Right atrium auricular region (tissue), 2 donors: Measurements from ENCODE around the gene AACS. TPM values are rescaled to one million over a fixed set of nuclear protein-coding genes. Genes with fewer than 3 reads are reported as not detected.

Experiments
- DNase-seq: peaks from one replicate; pipeline ENCODE4 v3.0.0-alpha.2; 2019; ENCODE audit warnings: low spot score
- H3K27ac ChIP-seq, 2 donors: fragments of 200-600 bp; sonication (generic); 1 replicate in 1 of 2; 2 replicates in 1 of 2; pipeline ENCODE4 v1.5.1; 2016 to 2019
- H3K27me3 ChIP-seq, 2 donors: fragments of 200-600 bp; sonication (generic); one replicate each; pipeline versions ENCODE4 v1.5.1 to v1.6.0; 2017 to 2019
- H3K36me3 ChIP-seq: fragments of 200-600 bp; sonication (generic); one replicate; pipeline ENCODE4 v1.5.1; 2016
- H3K4me1 ChIP-seq, 2 donors: fragments of 200-600 bp; sonication (generic); one replicate each; pipeline versions ENCODE4 v1.5.1 to v1.6.0; 2017 to 2019
- H3K4me3 ChIP-seq, 2 donors: fragments of 200-600 bp; sonication (generic); 1 replicate in 1 of 2; 2 replicates in 1 of 2; pipeline ENCODE4 v1.5.1; 2017 to 2019; ENCODE audit warnings: mild to moderate bottlenecking in 1 of 2, moderate library complexity in 1 of 2
- H3K9me3 ChIP-seq, 2 donors: fragments of 200-600 bp; sonication (generic); one replicate each; pipeline ENCODE4 v1.5.1; 2019
- CTCF ChIP-seq, 2 donors: fragments of 200-600 bp; sonication (generic); IDR thresholded peaks; one replicate each; pipeline ENCODE4 v1.5.1; 2019; ENCODE audit warnings: antibody characterized with exemption in 2 of 2
- total RNA-seq, 2 donors: library from RNA; depleted of rRNA; stranded (reverse); fragments of >200 nt; gene quantifications; one replicate each; pipeline ENCODE4 v1.1.0, GENCODE V29; 2016

Gene AACS
- total RNA-seq, 2 donors from 2014 or later: 7.4 to 11.7 TPM

GRCh38 chr12:125148316-125148715 is 83.1 kb downstream of the AACS start:
- H3K27ac ChIP-seq: no peak overlapping the region
- H3K36me3 ChIP-seq: no peaks in the 10 kb centered on the region
- no peak for TF ChIP-seq CTCF (IDR thresholded peaks at IDR 0.05)
- no peaks in the 10 kb centered on the region for H3K9me3 ChIP-seq
- no peak overlapping the region for H3K4me3 ChIP-seq
- H3K27me3 ChIP-seq: no peaks in the 10 kb centered on the region
- no peak for DNase-seq
- H3K4me1 ChIP-seq: peaks cover 0 to 6% of the 10 kb centered on the region in 2 donors

- no peaks in the 10 kb centered on the region for H3K27me3 ChIP-seq
- no peak overlapping the region for H3K4me3 ChIP-seq
- H3K9me3 ChIP-seq: no peaks in the 10 kb centered on the region
- no peak overlapping the region for H3K27ac ChIP-seq
- no peak for TF ChIP-seq CTCF (IDR thresholded peaks at IDR 0.05)
- DNase-seq: no peak
- no peaks in the 10 kb centered on the region for H3K36me3 ChIP-seq
- no peaks in the 10 kb centered on the region for H3K4me1 ChIP-seq
Measured at GRCh38 chr12:125149160-125150108, 84.2 kb downstream of the AACS start.

GRCh38 chr12:125151284-125151683 is 86.0 kb downstream of the AACS start:
- no peak for TF ChIP-seq CTCF (IDR thresholded peaks at IDR 0.05)
- H3K36me3 ChIP-seq: no peaks in the 10 kb centered on the region
- no peaks in the 10 kb centered on the region for H3K27me3 ChIP-seq
- no peaks in the 10 kb centered on the region for H3K9me3 ChIP-seq
- no peak for DNase-seq
- H3K27ac ChIP-seq: no peak overlapping the region
- no peaks in the 10 kb centered on the region for H3K4me1 ChIP-seq
- H3K4me3 ChIP-seq: no peak overlapping the region

GRCh38 chr12:125152463-125152862 is 87.2 kb downstream of the AACS start:
- Histone ChIP-seq H3K27me3 (no peaks in the 10 kb centered on the region), H3K4me3 (no peak overlapping the region), H3K9me3 (peaks cover 0 to 5% of the 10 kb centered on the region in 2 donors), H3K4me1 (no peaks in the 10 kb centered on the region), H3K36me3 (no peaks in the 10 kb centered on the region), H3K27ac (no peak overlapping the region)
- no peak for DNase-seq
- TF ChIP-seq CTCF (IDR thresholded peaks at IDR 0.05): no peak

- peaks cover 0 to 5% of the 10 kb centered on the region in 2 donors for H3K9me3 ChIP-seq
- H3K4me1 ChIP-seq: no peaks in the 10 kb centered on the region
- no peak for TF ChIP-seq CTCF (IDR thresholded peaks at IDR 0.05)
- no peak overlapping the region for H3K27ac ChIP-seq
- no peaks in the 10 kb centered on the region for H3K27me3 ChIP-seq
- H3K36me3 ChIP-seq: no peaks in the 10 kb centered on the region
- no peak overlapping the region for H3K4me3 ChIP-seq
- DNase-seq: no peak
Measured at GRCh38 chr12:125155366-125155765, 90.1 kb downstream of the AACS start.
